Measurements from ENCODE around the gene PTPRR. TPM values are rescaled to one million over a fixed set of nuclear protein-coding genes. Genes with fewer than 3 reads are reported as not detected.

The PTPRR gene
- total RNA-seq, 2 donors from 2014 or later, result 0.32 to 2.4 TPM

- WGBS, result 53% methylated on average over 6 of the region's 6 CpGs
- DNase-seq (ENCODE audit: low spot score), result no peak
These were observed 197.8 kb downstream of the PTPRR start for GRCh38 chr12:70722584-70723343.

GRCh38 chr12:70721656-70722357, 198.7 kb downstream of the PTPRR start:
- TF ChIP-seq POLR2AphosphoS5 (IDR thresholded peaks at IDR 0.05), result no peak
- no peak for TF ChIP-seq POLR2A (IDR thresholded peaks at IDR 0.05)
- no peak for TF ChIP-seq CTCF (IDR thresholded peaks at IDR 0.05)
- no peaks in the 10 kb centered on the region for H3K36me3 ChIP-seq
- H3K27me3 ChIP-seq (replicated peaks; ENCODE audit: insufficient read depth), result no peaks in the 10 kb centered on the region
- H3K4me1 ChIP-seq (replicated peaks), result no peaks in the 10 kb centered on the region
- DNase-seq (ENCODE audit: low spot score), result no peak
- no peak overlapping the region for H3K27ac ChIP-seq
- H3K4me3 ChIP-seq, result no peak overlapping the region
- no peaks in the 10 kb centered on the region for H3K9me3 ChIP-seq
- 82% methylated on average over 11 of the region's 11 CpGs for WGBS
- intact Hi-C loops (cut with DNase I), result loop anchor here (5.0 to 10.0 kb wide), 2 partner anchors 135 to 837 kb away; no protein-coding TSS in a partner anchor

More at GRCh38 chr12:70722584-70723343, 197.8 kb downstream of the PTPRR start:
- H3K27ac ChIP-seq, result no peak overlapping the region
- no peaks in the 10 kb centered on the region for H3K36me3 ChIP-seq
- no peaks in the 10 kb centered on the region for H3K9me3 ChIP-seq
- no peak overlapping the region for H3K4me3 ChIP-seq
- no peaks in the 10 kb centered on the region for H3K27me3 ChIP-seq (replicated peaks; ENCODE audit: insufficient read depth)
- TF ChIP-seq POLR2A (IDR thresholded peaks at IDR 0.05), result no peak
- no peak for TF ChIP-seq POLR2AphosphoS5 (IDR thresholded peaks at IDR 0.05)
- TF ChIP-seq CTCF (IDR thresholded peaks at IDR 0.05), result no peak
- intact Hi-C loops (cut with DNase I), result loop anchor here (5.0 to 10.0 kb wide), 2 partner anchors 135 to 838 kb away; no protein-coding TSS in a partner anchor
- no peaks in the 10 kb centered on the region for H3K4me1 ChIP-seq (replicated peaks)

GRCh38 chr12:70721216-70721615, 199.3 kb downstream of the PTPRR start:
- DNase-seq (ENCODE audit: low spot score), result no peak
- WGBS, result 49% methylated on average over 3 of the region's 3 CpGs
- H3K9me3 ChIP-seq, result no peaks in the 10 kb centered on the region
- no peaks in the 10 kb centered on the region for H3K4me1 ChIP-seq (replicated peaks)
- H3K4me3 ChIP-seq, result no peak overlapping the region
- intact Hi-C loops (cut with DNase I), result loop anchor here (5.0 to 10.0 kb wide), 2 partner anchors 134 to 836 kb away; no protein-coding TSS in a partner anchor
- TF ChIP-seq CTCF (IDR thresholded peaks at IDR 0.05) (no peak), POLR2AphosphoS5 (IDR thresholded peaks at IDR 0.05) (no peak), POLR2A (IDR thresholded peaks at IDR 0.05) (no peak)
- no peak overlapping the region for H3K27ac ChIP-seq
- H3K36me3 ChIP-seq, result no peaks in the 10 kb centered on the region
- no peaks in the 10 kb centered on the region for H3K27me3 ChIP-seq (replicated peaks; ENCODE audit: insufficient read depth)

GRCh38 chr12:70719672-70720420, 200.7 kb downstream of the PTPRR start:
- TF ChIP-seq POLR2A (IDR thresholded peaks at IDR 0.05) (no peak), POLR2AphosphoS5 (IDR thresholded peaks at IDR 0.05) (no peak), CTCF (IDR thresholded peaks at IDR 0.05) (peak; percentile 50 to 85 (median 81))
- H3K4me3 ChIP-seq, result no peak overlapping the region
- H3K9me3 ChIP-seq, result no peaks in the 10 kb centered on the region
- no peak overlapping the region for H3K27ac ChIP-seq
- intact Hi-C loops (cut with DNase I), result loop anchor here (5.0 to 10.0 kb wide), 2 partner anchors 133 to 835 kb away; no protein-coding TSS in a partner anchor
- WGBS, result 35% methylated on average over 19 of the region's 19 CpGs
- no peaks in the 10 kb centered on the region for H3K4me1 ChIP-seq (replicated peaks)
- H3K27me3 ChIP-seq (replicated peaks; ENCODE audit: insufficient read depth), result no peaks in the 10 kb centered on the region
- H3K36me3 ChIP-seq, result no peaks in the 10 kb centered on the region
- peak; percentile 18 for DNase-seq (ENCODE audit: low spot score)

Measured in prostate gland (tissue), 2 donors.